ENCODE measurements around the gene SLC34A1.

SLC34A1 gene

DNA sequence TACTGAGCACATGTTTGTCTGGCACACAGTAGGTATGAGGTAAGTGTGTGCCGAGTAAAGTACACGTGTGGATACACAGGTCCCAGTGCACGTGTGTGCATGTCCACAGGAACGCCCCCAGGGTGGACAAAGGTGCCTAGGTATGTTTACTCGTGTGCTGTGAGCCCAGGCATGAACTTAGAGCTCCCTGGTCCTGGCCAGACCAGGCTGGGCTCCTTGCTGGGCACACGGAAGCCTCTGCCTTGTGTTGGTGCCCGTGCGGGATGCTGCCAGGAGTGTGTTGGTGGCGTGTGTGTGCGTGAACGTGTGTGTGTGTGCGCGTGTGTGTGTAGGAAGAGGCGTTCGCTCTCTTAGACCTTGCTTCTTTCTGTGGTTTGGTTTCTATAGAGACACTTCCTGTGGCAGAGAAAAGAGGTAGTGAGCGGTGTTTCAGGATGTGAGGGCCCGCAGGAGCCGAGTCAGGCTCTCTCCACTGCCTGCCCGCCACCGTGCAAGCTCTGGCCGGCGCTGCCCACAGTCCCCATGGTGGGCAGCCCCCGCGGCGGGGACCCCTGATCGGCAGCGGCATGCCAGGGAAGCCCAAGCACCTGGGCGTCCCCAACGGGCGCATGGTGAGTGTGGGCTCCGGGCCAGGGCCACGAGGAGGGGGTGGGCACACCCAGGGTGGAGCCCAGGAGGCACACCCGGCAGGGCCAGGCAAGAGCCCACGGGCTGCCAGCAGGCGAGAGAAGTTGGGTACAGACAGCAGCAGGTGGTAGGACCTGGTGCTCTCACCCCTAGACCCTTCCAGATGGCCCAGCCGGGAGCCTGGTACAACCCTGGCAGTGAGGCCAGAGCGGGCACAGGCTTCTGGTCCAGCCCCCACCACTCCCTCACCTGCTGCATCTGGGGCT is 26.5 kb upstream of the SLC34A1 start, which contains the start of gene RGS14:
TSS of gene RGS14 (plus strand) at position 466 of the 893 bp plus-strand sequence. CDS start at position 567, 101 bp downstream.
- peak within 1 kb of the TSS; percentile 94 for H3K9ac ChIP-seq (ENCODE audit: low read length)
- H3K9me2 ChIP-seq (replicated peaks; ENCODE audit: insufficient read depth, low read length): no peaks in the 10 kb centered on the region
- H3K79me2 ChIP-seq (ENCODE audit: low read length): peaks cover 40% of the 10 kb centered on the region
- H4K20me1 ChIP-seq (ENCODE audit: insufficient read depth, low read length): no peaks in the 10 kb centered on the region
- peak within 1 kb of the TSS; percentile 92 for H3K27ac ChIP-seq (ENCODE audit: low read length)
- H3F3A ChIP-seq (ENCODE audit: insufficient read depth, low read length): peaks cover 14% of the 10 kb centered on the region; the same call in 1 of the 2 replicates
- DNase-seq: peak; percentile 89
- no peaks in the 10 kb centered on the region for H3K36me3 ChIP-seq (replicated peaks; ENCODE audit: insufficient read depth, low read length)
- no peaks in the 10 kb centered on the region for H3K9me3 ChIP-seq (replicated peaks; ENCODE audit: insufficient read depth, low read length)
- H3K4me1 ChIP-seq (ENCODE audit: low read length): peaks cover 55% of the 10 kb centered on the region
- no peaks in the 10 kb centered on the region for H3K27me3 ChIP-seq (replicated peaks; ENCODE audit: insufficient read depth, low read length)
- peak within 1 kb of the TSS; percentile 97 for H3K4me3 ChIP-seq (ENCODE audit: low read length)
- peak within 1 kb of the TSS; percentile 91 for H3K4me2 ChIP-seq (ENCODE audit: low read depth, low read length)
- peak within 1 kb of the TSS; percentile 79 for H2AFZ ChIP-seq (ENCODE audit: low read length)
- TF ChIP-seq EZH2 (optimal IDR thresholded peaks at IDR 0.05; ENCODE audit: low read depth, low read length): no peak
- TF ChIP-seq, protein P1, sequence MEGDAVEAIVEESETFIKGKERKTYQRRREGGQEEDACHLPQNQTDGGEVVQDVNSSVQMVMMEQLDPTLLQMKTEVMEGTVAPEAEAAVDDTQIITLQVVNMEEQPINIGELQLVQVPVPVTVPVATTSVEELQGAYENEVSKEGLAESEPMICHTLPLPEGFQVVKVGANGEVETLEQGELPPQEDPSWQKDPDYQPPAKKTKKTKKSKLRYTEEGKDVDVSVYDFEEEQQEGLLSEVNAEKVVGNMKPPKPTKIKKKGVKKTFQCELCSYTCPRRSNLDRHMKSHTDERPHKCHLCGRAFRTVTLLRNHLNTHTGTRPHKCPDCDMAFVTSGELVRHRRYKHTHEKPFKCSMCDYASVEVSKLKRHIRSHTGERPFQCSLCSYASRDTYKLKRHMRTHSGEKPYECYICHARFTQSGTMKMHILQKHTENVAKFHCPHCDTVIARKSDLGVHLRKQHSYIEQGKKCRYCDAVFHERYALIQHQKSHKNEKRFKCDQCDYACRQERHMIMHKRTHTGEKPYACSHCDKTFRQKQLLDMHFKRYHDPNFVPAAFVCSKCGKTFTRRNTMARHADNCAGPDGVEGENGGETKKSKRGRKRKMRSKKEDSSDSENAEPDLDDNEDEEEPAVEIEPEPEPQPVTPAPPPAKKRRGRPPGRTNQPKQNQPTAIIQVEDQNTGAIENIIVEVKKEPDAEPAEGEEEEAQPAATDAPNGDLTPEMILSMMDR (IDR thresholded peaks at IDR 0.05; ENCODE audit: low read length): no peak
- TF ChIP-seq EZH2phosphoT487 (IDR thresholded peaks at IDR 0.05; ENCODE audit: low read length): no peak

DNA sequence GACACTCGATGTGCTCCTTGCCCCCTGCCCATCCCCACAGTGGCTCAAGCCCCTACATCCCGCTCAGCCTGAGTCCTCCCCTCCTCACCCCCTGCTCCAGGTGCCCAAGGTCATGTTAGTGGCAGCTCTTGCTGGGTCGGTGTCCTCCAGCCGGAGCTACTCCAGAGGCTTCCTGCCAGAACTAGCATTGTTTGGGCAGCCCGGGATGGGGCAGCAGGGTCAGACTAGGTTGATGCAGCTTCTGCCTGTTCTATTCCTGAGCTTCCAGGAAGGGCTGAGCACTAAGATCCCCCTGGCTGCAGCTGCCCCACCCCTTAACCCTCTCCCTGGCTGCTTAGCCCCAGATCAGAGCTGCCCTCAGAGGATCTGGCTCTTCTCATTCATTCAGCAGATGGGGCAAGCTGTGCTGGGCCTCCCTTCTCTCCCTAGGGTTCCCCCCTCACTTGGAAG is 25.8 kb upstream of the SLC34A1 start:
- Histone ChIP-seq H3K27ac (ENCODE audit: low read length) (peak overlapping the region; percentile 92), H3F3A (ENCODE audit: insufficient read depth, low read length) (peaks cover 14% of the 10 kb centered on the region; the same call in 1 of the 2 replicates)
- TF ChIP-seq EZH2 (optimal IDR thresholded peaks at IDR 0.05; ENCODE audit: low read depth, low read length) (no peak), EZH2phosphoT487 (IDR thresholded peaks at IDR 0.05; ENCODE audit: low read length) (no peak)
- TF ChIP-seq, protein P1 (IDR thresholded peaks at IDR 0.05; ENCODE audit: low read length): no peak

DNA sequence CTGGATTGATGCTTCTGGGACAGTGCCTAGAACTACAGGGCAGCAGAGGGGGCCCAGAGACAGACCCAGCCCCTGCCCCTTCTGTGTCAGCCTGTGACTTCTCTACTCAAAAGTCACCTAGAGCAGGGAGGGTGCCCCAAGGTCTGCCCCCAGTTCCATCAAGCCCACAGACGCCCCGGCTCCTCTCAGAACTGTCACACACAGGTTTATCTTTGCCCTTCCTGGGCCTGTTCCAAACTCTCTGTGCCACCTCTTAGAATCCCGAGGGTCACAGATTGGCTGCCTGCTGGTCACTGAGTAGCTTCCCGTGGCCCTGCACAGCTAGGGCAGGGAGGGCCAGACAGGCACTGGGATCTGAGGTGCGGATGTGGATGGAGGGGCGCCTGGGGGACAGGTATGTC is 24.8 kb upstream of the SLC34A1 start:
- TF ChIP-seq EZH2 (optimal IDR thresholded peaks at IDR 0.05; ENCODE audit: low read depth, low read length): no peak
- no peak for TF ChIP-seq EZH2phosphoT487 (IDR thresholded peaks at IDR 0.05; ENCODE audit: low read length)
- TF ChIP-seq, protein P1 (IDR thresholded peaks at IDR 0.05; ENCODE audit: low read length): no peak
- Histone ChIP-seq H3F3A (ENCODE audit: insufficient read depth, low read length) (peaks cover 14% of the 10 kb centered on the region; the same call in 1 of the 2 replicates), H2AFZ (ENCODE audit: low read length) (no peak overlapping the region), H3K27ac (ENCODE audit: low read length) (no peak overlapping the region), H3K9me3 (replicated peaks; ENCODE audit: insufficient read depth, low read length) (no peaks in the 10 kb centered on the region), H3K4me3 (ENCODE audit: low read length) (no peak overlapping the region; the same call in 1 of the 2 replicates), H4K20me1 (ENCODE audit: insufficient read depth, low read length) (0 out of 2 replicates have a peak, but pooled peaks cover 6% of the 10 kb centered on the region), H3K4me1 (ENCODE audit: low read length) (peaks cover 55% of the 10 kb centered on the region), H3K9ac (ENCODE audit: low read length) (peak overlapping the region; percentile 94; the same call in 1 of the 2 replicates), H3K4me2 (ENCODE audit: low read depth, low read length) (peak overlapping the region; percentile 91), H3K36me3 (replicated peaks; ENCODE audit: insufficient read depth, low read length) (no peaks in the 10 kb centered on the region), H3K79me2 (ENCODE audit: low read length) (peaks cover 54% of the 10 kb centered on the region), H3K27me3 (replicated peaks; ENCODE audit: insufficient read depth, low read length) (no peaks in the 10 kb centered on the region), H3K9me2 (replicated peaks; ENCODE audit: insufficient read depth, low read length) (no peaks in the 10 kb centered on the region)
- no peak for DNase-seq

More for the DNA sequence above, 25.8 kb upstream of the SLC34A1 start:
- Histone ChIP-seq H3K9ac (ENCODE audit: low read length) (peak overlapping the region; percentile 94), H3K27me3 (replicated peaks; ENCODE audit: insufficient read depth, low read length) (no peaks in the 10 kb centered on the region), H3K9me3 (replicated peaks; ENCODE audit: insufficient read depth, low read length) (no peaks in the 10 kb centered on the region), H2AFZ (ENCODE audit: low read length) (no peak overlapping the region), H3K36me3 (replicated peaks; ENCODE audit: insufficient read depth, low read length) (no peaks in the 10 kb centered on the region), H3K4me1 (ENCODE audit: low read length) (peaks cover 55% of the 10 kb centered on the region), H4K20me1 (ENCODE audit: insufficient read depth, low read length) (no peaks in the 10 kb centered on the region), H3K79me2 (ENCODE audit: low read length) (peaks cover 44% of the 10 kb centered on the region), H3K9me2 (replicated peaks; ENCODE audit: insufficient read depth, low read length) (no peaks in the 10 kb centered on the region), H3K4me2 (ENCODE audit: low read depth, low read length) (peak overlapping the region; percentile 91), H3K4me3 (ENCODE audit: low read length) (peak overlapping the region; percentile 97)
- no peak for DNase-seq

Measured in MM.1S (cell line).